NCI-H146 treated with DMSO at 0.1 percent for 48 hours (cell line): ENCODE data around the gene NFYA.
A peak's percentile ranks its signal among the peaks of the same experiment; 100 is the strongest.

Experiments
- DNase-seq: peaks from one replicate; lab custom pipeline; 2025; ENCODE audit not compliant: unreplicated experiment; lab: John Stamatoyannopoulos, UW

NFYA gene

GRCh38 chr6:41071923-41072835 is 595 bp upstream of the NFYA start, which contains the start of gene OARD1:
OARD1 (minus strand) TSS chr6:41072356; CDS start chr6:41071634, 722 bp downstream.
- peak; percentile 100 for DNase-seq

GRCh38 chr6:41073203-41073967 is 611 bp downstream of the NFYA start:
- peak; percentile 83 for DNase-seq

DNA sequence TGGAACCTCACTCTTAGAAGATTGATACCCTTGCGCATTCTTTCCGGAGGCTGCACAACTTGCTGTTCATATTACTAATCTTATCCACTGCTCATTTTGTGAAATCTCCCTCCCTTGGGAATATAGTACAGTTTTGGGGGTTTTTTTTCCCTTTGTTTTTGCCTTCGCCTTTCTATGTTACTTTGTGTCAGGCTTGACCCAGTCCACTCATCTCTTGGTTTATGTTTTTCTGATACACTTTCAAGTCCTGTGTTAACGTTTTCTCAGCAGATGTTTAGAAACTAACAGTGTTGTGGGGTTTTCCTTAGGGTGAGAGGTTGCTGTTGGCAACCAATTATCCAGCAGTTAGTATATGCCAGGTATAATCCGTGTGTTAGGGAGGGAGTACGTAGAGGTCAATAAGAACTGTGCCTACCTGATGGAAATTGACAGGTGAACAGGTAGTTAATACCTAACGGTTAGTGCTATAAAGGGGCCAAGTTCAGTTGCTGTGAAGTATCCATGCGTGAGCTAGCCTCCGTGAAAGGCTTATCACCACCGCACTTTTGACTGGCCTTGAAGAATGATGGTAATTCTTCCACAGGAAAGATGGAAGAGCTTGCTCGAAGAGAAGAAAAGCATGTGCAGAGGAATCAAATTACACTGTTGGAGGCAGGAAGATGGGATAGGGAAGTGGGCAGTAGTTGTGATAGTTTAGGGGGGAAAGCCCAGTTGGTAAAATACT is 1.4 kb downstream of the NFYA start:
- peak; percentile 57 for DNase-seq

DNA sequence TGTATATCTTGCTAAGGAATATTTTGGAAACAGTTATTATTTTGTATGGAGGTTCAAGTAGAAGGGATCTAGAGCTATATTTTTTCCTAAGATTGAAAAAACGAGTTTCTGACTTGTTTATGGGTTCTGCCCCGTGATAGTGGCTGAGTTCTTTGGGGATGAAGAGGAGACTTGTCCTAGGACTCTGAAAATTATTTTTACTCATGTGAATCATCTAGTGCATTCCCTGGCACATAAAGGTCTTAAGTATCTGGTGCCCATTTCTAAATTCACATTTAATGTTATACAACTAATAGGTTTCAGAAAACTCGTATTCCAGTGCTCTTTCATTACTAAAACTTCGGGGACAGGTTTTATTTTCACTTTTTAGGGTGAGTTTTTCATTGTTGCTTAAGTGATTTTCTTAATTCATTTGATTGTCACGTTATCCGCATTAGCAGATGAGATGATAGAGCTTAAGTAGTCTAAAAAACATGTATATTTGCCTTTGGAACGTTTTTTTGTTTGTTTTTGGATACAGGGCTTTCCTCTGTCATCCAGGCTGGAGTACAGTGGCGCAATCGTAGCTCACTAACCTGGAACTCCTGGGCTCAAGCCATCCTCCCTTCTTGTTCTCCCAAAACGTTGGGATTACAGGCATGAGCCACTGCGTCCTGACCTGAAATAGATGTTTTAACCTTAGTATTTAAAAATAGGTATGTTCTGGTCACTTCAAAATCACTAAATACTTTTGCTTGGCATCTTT is 2.1 kb downstream of the NFYA start:
- DNase-seq: no peak

- DNase-seq: no peak
These were observed 3.2 kb downstream of the NFYA start for GRCh38 chr6:41075651-41076626.

GRCh38 chr6:41077536-41077935 is 4.8 kb downstream of the NFYA start:
- no peak for DNase-seq

DNA sequence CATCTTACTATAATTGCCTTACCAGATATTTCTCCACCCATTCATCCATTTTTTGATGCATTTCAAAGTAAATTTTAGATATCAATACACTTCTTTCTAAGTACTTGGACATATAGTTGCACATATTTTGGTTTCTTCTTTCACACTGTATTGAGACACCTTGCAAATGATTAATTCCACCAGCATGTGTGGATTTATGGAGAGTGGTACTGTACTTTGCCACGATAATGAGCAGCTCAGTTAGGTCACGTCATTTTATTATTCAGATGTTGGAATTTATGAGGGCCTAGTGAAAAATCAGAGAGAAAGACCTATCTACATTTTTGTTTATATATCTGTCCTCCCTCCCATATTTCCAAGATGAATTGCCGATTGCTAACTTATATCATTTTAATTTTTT is 5.3 kb downstream of the NFYA start:
- DNase-seq: no peak

DNA sequence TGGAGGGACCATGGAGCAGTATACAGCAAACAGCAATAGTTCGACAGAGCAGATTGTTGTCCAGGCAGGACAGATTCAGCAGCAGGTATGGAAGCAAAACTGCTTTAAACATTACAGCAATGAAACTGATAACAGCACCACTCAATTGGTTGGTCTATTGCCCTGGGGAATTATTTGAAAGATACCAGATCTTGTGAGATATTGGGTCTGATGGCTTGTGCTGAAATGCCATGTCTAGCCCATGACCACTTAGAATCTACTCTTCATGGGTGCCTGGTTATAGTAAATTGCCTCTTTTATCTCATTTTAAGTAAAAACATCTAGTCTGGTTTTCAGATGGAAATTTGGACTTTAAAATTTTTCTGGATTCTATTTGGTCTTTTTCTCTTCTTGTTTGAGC is 6.3 kb downstream of the NFYA start:
- DNase-seq: no peak

GRCh38 chr6:41080621-41081020 is 7.8 kb downstream of the NFYA start:
- DNase-seq: no peak

DNA sequence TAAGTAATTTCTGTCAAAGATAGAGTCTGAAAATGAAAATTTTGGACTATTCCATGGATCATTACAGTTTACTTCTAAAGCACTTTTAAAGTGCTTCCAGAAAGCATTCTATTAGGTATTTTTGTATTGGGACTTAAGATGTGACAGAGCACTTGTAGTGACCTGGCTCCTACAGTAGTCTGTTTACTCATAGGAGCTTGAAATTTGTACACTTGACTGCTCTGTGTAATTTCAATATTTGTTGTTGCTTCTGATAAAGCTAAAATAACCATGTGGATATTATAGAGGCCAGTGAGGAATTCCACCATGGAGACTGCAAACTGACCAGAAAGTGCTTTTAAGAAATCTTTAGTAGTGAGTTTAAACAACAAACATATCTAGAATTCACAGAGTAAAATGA is 10.3 kb downstream of the NFYA start:
- DNase-seq: no peak

DNA sequence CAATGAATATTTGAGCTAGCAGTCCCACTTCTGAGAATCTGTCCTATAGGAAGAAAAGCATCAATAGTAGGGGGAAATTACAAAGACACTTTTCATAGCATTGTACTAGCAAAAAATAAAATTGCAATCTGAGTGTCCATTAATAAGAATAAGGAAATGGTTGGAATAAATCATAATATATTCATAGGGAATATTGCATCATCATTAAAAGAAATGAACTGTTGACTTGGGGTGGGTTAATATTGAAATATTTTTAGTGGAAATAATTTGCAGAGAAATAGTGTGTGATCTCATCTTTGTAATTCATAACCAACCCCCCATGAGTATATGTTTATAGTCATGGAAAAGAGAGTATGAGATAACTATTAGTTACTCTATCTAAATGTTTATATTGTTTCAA is 12.4 kb downstream of the NFYA start:
- DNase-seq: no peak

DNA sequence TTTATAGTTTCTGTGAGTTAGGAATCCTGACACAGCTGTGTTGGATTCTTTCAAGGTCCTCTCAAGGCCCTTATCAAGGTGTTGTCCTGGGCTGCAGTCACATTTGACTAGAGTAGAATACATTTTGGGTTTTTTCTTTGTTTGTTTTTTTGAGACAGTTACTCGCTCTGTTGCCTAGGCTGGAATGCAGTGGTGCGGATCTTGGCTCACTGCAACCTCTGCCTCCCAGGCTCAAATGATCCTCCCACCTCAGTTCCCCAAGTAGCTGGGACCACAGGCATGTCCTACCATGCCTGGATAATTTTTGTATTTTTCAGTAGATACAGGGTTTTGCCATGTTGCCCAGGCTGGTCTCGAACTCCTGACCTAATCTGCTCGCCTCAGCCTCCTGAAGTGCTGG is 15.7 kb downstream of the NFYA start:
- DNase-seq: no peak

DNA sequence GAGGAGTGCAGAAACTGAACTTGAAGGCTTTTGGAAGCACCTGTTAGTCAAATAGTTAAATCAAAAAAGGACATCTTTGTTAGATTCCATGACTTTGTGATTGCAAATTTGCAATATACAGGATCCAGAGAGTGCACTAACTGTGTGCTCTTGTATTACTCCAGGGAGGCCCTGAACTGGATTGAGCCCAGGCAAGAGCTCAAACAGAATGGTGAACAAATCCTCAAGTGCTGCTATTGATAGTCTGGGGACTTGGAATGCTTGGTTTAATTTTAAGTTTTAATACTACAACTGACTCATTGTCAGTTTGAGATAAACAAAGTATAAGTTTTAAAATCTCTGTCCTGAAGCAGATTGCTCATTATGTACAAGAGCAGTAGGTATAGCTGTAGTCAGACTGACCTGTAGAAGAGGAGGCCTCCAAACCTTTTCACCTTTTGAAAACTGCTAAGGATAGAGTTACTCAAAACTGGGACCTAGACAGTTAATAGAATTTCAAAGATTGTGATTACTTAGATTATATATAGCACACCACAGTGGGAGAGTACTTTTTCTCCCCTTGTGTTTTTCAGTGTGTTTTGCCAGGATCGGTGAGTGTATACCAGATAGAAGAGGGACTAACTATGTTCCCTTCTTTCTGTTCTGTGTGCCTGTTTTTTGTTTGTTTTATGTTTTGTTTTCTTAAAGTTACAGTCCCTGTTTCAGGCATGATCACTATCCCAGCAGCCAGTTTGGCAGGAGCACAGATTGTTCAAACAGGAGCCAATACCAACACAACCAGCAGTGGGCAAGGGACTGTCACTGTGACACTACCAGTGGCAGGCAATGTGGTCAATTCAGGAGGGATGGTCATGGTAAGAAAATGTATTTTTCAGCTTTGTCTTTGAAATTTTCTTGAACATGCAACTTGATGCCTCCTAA is 18.3 kb downstream of the NFYA start:
- no peak for DNase-seq

GRCh38 chr6:41092421-41093140 is 19.8 kb downstream of the NFYA start:
- no peak for DNase-seq

- no peak for DNase-seq
These were observed 21.0 kb downstream of the NFYA start for GRCh38 chr6:41093729-41094128.

- DNase-seq: no peak
These were observed 24.8 kb downstream of the NFYA start for GRCh38 chr6:41097467-41098090.

- DNase-seq: no peak
These were observed 25.6 kb downstream of the NFYA start for GRCh38 chr6:41098366-41098765.
